Left hindlimb (tissue), 1 donor: Measurements from ENCODE around the gene ZMAT5.

Source experiments
- DNase-seq: peaks from one replicate; pipeline ENCODE4 v3.0.0-alpha.2; 2018

Gene ZMAT5

GRCh38 chr22:29726512-29727130, 40.2 kb downstream of the ZMAT5 start:
- no peak for DNase-seq

- DNase-seq, result no peak
Observed at GRCh38 chr22:29726106-29726505, 40.7 kb downstream of the ZMAT5 start.

- DNase-seq, result no peak
Observed at GRCh38 chr22:29724843-29725242, 42.0 kb downstream of the ZMAT5 start.

GRCh38 chr22:29723766-29724165, 43.0 kb downstream of the ZMAT5 start:
- no peak for DNase-seq

- no peak for DNase-seq
Observed at GRCh38 chr22:29722587-29722986, 44.2 kb downstream of the ZMAT5 start.

GRCh38 chr22:29722151-29722550, 44.7 kb downstream of the ZMAT5 start:
- no peak for DNase-seq

- DNase-seq, result no peak
Observed at GRCh38 chr22:29720811-29721323, 45.9 kb downstream of the ZMAT5 start.

GRCh38 chr22:29719899-29720645, 46.7 kb downstream of the ZMAT5 start, which contains the start of gene CABP7:
TSS of gene CABP7 (plus strand) at chr22:29720003. CDS start at chr22:29720425, 422 bp downstream.
- no peak for DNase-seq

- no peak for DNase-seq
Observed at GRCh38 chr22:29718949-29719898, 47.6 kb downstream of the ZMAT5 start.

- DNase-seq, result no peak
Observed at GRCh38 chr22:29717789-29718188, 49.0 kb downstream of the ZMAT5 start.

- DNase-seq, result peak; percentile 80
Observed at GRCh38 chr22:29716814-29717545, 49.8 kb downstream of the ZMAT5 start.

- no peak for DNase-seq
Observed at GRCh38 chr22:29715705-29716104, 51.1 kb downstream of the ZMAT5 start.

- DNase-seq, result no peak
Observed at GRCh38 chr22:29715240-29715639, 51.6 kb downstream of the ZMAT5 start.

GRCh38 chr22:29713156-29713727, 53.6 kb downstream of the ZMAT5 start:
- no peak for DNase-seq

GRCh38 chr22:29712119-29712518, 54.7 kb downstream of the ZMAT5 start:
- DNase-seq, result no peak

GRCh38 chr22:29710922-29711593, 55.7 kb downstream of the ZMAT5 start:
- DNase-seq, result peak; percentile 55

- no peak for DNase-seq
Observed at GRCh38 chr22:29710193-29710592, 56.6 kb downstream of the ZMAT5 start.

- no peak for DNase-seq
Observed at GRCh38 chr22:29707471-29707870, 59.3 kb downstream of the ZMAT5 start.

- no peak for DNase-seq
Observed at GRCh38 chr22:29707010-29707409, 59.8 kb downstream of the ZMAT5 start.

- no peak for DNase-seq
Observed at GRCh38 chr22:29706486-29706885, 60.3 kb downstream of the ZMAT5 start.

GRCh38 chr22:29705651-29706050, 61.2 kb downstream of the ZMAT5 start:
- DNase-seq, result no peak
